DOHH2 (cell line): ENCODE results near the gene CEP19.

ENCODE experiments used
- H3F3A ChIP-seq: fragments of 200-600 bp; sonication (generic), shearing (Covaris generic); 2 replicates; pipeline ENCODE4 v1.6.0; 2016; ENCODE audit warnings: antibody characterized with exemption, mild to moderate bottlenecking; ENCODE audit not compliant: control insufficient read depth, insufficient read depth
- H3K27ac ChIP-seq: fragments of 200-600 bp; sonication (generic); 2 replicates; pipeline ENCODE4 v1.5.1; 2014; ENCODE audit warnings: low read depth, mild to moderate bottlenecking, low read length, moderate library complexity
- H3K27me3 ChIP-seq: fragments of 200-600 bp; sonication (generic); 2 replicates; pipeline ENCODE4 v1.6.1; 2014; ENCODE audit warnings: mild to moderate bottlenecking, low read length, mixed read lengths; ENCODE audit not compliant: control insufficient read depth
- H3K36me3 ChIP-seq: fragments of 200-600 bp; sonication (generic); 2 replicates; pipeline ENCODE4 v1.6.1; 2014; ENCODE audit warnings: mild to moderate bottlenecking, low read length, moderate library complexity, mixed read lengths; ENCODE audit not compliant: control insufficient read depth
- H3K4me1 ChIP-seq: fragments of 200-600 bp; sonication (generic); 2 replicates; pipeline ENCODE4 v1.6.1; 2014; ENCODE audit warnings: mild to moderate bottlenecking, low read length, mixed read lengths; ENCODE audit not compliant: control insufficient read depth
- H3K4me2 ChIP-seq: fragments of 200-600 bp; sonication (generic); 2 replicates; pipeline ENCODE4 v1.6.0; 2014; ENCODE audit warnings: mild to moderate bottlenecking, low read length, moderate library complexity
- H3K4me3 ChIP-seq: fragments of 200-600 bp; sonication (generic); 2 replicates; pipeline ENCODE4 v1.5.1; 2014; ENCODE audit warnings: mild to moderate bottlenecking, low read length, mixed read lengths
- H3K79me2 ChIP-seq: fragments of 200-600 bp; sonication (generic); 2 replicates; pipeline ENCODE4 v1.6.1; 2014; ENCODE audit warnings: mild to moderate bottlenecking, low read length, mixed read lengths; ENCODE audit not compliant: control insufficient read depth
- H3K9me2 ChIP-seq: fragments of 200-600 bp; sonication (generic); replicated peaks from 2 replicates; pipeline ENCODE4 v1.6.1; 2014; ENCODE audit warnings: mild to moderate bottlenecking, low read length, mixed read lengths; ENCODE audit not compliant: control insufficient read depth
- H3K9me3 ChIP-seq: fragments of 200-600 bp; sonication (generic); 2 replicates; pipeline ENCODE4 v1.6.1; 2014; ENCODE audit warnings: antibody characterized with exemption, low read length, mixed read lengths; ENCODE audit not compliant: control insufficient read depth, insufficient read depth
- H4K20me1 ChIP-seq: fragments of 200-600 bp; sonication (generic); 2 replicates; pipeline ENCODE4 v1.6.0; 2014; ENCODE audit warnings: low read depth, mild to moderate bottlenecking, antibody characterized with exemption, low read length, moderate library complexity; ENCODE audit not compliant: control insufficient read depth, insufficient read depth
- CTCF ChIP-seq: fragments of 200-600 bp; sonication (generic); IDR thresholded peaks from one replicate; pipeline ENCODE4 v1.5.1; 2014; ENCODE audit warnings: antibody characterized with exemption, mild to moderate bottlenecking, low read depth, low read length; ENCODE audit not compliant: poor library complexity, severe bottlenecking
- EZH2phosphoT487 ChIP-seq: fragments of 200-600 bp; sonication (generic); IDR thresholded peaks from 2 replicates; pipeline ENCODE4 v1.6.1; 2017; ENCODE audit warnings: borderline replicate concordance, mild to moderate bottlenecking, antibody characterized with exemption, low read length, moderate library complexity, mixed read lengths

The CEP19 gene

GRCh38 chr3:196691386-196691785 lies 20.7 kb downstream of the CEP19 start:
- TF ChIP-seq EZH2phosphoT487, result no peak
- H3K79me2 ChIP-seq, result no peaks in the 10 kb centered on the region
- H3K4me3 ChIP-seq, result no peak overlapping the region
- H3K9me2 ChIP-seq, result no peaks in the 10 kb centered on the region
- no peaks in the 10 kb centered on the region for H3K9me3 ChIP-seq
- no peak overlapping the region for H3K4me2 ChIP-seq
- no peaks in the 10 kb centered on the region for H3K36me3 ChIP-seq
- H3K27ac ChIP-seq, result no peak overlapping the region
- H3F3A ChIP-seq, result no peaks in the 10 kb centered on the region
- no peaks in the 10 kb centered on the region for H4K20me1 ChIP-seq
- H3K4me1 ChIP-seq, result peaks cover 20% of the 10 kb centered on the region
- H3K27me3 ChIP-seq, result peaks cover 20% of the 10 kb centered on the region

DNA sequence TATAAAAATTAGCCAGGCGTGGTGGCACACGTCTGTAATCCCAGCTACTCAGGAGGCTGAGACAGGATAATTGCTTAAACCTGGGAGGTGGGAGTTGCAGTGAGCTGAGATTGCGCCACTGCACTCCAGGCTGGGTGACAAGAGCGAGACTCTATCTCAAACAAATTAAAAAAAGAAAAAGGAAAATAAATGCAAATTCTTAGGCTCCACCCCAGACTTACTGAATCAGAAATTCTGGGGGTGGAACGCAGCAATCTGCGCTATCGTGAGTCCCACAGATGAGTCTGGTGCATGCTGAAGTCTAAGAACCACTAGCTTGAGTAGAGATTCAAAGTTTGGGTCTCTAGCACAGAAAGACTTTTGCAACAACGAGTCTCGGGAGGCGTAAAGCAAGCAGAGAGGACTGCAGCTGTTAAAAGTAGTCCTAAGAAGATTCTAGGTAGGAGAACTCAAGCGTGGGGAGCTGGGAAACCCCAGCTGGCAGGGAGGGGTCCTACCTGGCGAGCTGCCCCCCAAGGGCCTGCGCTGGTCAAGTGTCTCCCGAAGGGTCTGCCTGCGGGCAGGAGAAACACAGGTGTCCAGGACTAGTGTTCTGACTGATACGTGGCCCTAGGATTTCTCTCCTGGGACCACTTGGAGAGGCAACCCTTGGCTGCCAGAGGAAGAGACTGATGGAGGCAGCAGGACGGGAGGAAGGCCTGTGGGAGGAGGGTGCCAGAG lies 21.9 kb downstream of the CEP19 start:
- Histone ChIP-seq H3K4me1 (peaks cover 21% of the 10 kb centered on the region), H3K9me3 (no peaks in the 10 kb centered on the region), H3K27me3 (peaks cover 20% of the 10 kb centered on the region), H3K79me2 (no peaks in the 10 kb centered on the region), H3K9me2 (no peaks in the 10 kb centered on the region), H3K4me2 (no peak overlapping the region), H3F3A (no peaks in the 10 kb centered on the region), H3K36me3 (no peaks in the 10 kb centered on the region), H3K27ac (no peak overlapping the region), H4K20me1 (no peaks in the 10 kb centered on the region), H3K4me3 (no peak overlapping the region)
- TF ChIP-seq EZH2phosphoT487, result no peak
- TF ChIP-seq CTCF, result no peak

GRCh38 chr3:196688349-196688748 lies 23.7 kb downstream of the CEP19 start:
- Histone ChIP-seq H4K20me1 (no peaks in the 10 kb centered on the region), H3K4me2 (no peak overlapping the region), H3K27me3 (peaks cover 20% of the 10 kb centered on the region), H3F3A (no peaks in the 10 kb centered on the region), H3K9me3 (no peaks in the 10 kb centered on the region), H3K9me2 (no peaks in the 10 kb centered on the region), H3K36me3 (no peaks in the 10 kb centered on the region), H3K4me1 (peaks cover 27% of the 10 kb centered on the region), H3K79me2 (no peaks in the 10 kb centered on the region), H3K4me3 (no peak overlapping the region), H3K27ac (no peak overlapping the region)
- TF ChIP-seq EZH2phosphoT487, result no peak
- no peak for TF ChIP-seq CTCF

DNA sequence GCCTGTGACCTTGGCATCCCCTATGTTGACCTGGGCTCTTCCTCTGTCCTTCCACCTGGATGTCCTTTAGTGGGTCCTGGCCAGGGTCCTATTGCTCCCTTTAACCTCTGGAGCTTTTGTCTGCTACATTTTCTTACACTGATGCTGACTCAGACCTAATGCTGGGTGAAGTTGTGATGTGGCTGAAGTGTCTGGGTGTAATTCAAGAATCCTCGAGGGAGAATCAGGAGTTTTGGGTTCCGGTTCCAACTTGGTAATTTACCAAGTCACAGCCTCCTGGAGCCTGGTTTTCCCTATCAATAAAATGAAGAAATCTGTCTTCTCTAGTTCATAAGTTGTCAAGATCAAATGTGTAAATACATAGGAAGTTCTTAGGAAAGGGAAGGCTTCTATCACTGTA lies 25.6 kb downstream of the CEP19 start:
- Histone ChIP-seq H4K20me1 (no peaks in the 10 kb centered on the region), H3K27ac (no peak overlapping the region), H3K4me2 (no peak overlapping the region), H3K27me3 (peaks cover 14% of the 10 kb centered on the region), H3K36me3 (no peaks in the 10 kb centered on the region), H3K9me2 (no peaks in the 10 kb centered on the region), H3F3A (no peaks in the 10 kb centered on the region), H3K4me1 (peaks cover 27% of the 10 kb centered on the region), H3K9me3 (no peaks in the 10 kb centered on the region), H3K79me2 (no peaks in the 10 kb centered on the region), H3K4me3 (no peak overlapping the region)
- no peak for TF ChIP-seq EZH2phosphoT487
- no peak for TF ChIP-seq CTCF
